ENCODE data around the gene MPRIP. TPM values are rescaled to one million over a fixed set of nuclear protein-coding genes. Genes with fewer than 3 reads are reported as not detected.
A peak's percentile ranks its signal among the peaks of the same experiment; 100 is the strongest.

Gene MPRIP
- total RNA-seq, 1 experiment from 2014 or later: 258 TPM

DNA sequence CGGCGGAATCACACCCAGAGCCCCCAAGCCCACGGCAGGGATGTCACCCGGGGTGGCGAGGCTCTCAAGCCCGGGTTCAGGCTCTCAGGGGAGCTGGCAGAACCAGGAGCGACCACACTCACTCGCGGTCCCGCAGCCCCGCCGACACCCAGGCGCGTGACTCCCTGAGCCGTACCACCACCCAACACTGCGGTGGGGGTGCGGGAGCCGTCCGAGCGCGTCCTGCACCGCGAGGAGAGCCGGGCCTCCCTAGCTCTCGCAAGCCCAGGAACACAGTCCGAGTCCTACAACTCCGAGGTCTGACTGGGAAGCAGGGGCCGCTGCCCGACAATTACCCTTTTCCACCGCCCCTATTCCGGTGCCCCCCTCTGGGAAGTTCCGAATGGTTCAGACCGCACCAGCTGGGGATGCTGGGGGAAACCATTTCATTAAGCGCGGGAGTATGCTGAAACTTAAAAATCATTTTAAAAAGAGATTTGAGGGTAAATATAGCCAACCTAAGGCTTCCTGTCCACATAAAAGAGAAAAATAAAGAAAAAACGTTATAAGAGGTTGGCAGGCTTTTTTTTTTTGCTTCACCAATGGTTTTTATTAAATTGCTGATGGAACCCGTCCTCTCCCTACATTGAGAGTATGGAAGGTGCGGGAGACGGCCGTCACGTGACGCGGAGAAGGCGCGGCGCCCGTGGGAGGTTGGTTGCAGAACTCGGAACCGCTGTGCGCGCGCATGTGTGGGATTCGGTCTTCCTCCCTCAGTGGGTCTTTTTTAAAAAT is 195.0 kb downstream of the MPRIP start, which contains the start of gene FLCN:
TSS of gene FLCN (minus strand) at position 143 of the 774 bp plus-strand sequence. CDS start 9,031 bp downstream, outside the sequence.
- Histone ChIP-seq H3K27ac (ENCODE audit: low read depth, low read length) (peak within 1 kb of the TSS; percentile 89), H3K4me3 (replicated peaks in 1 of 2; ENCODE audit: low read depth in 1 of 2, low read length in 2 of 2) (peak within 1 kb of the TSS; percentile 95 to 96), H3K9me3 (ENCODE audit: control insufficient read depth in 1 of 2, insufficient read depth in 1 of 2, low read depth in 1 of 2, low read length in 2 of 2) (no peaks in the 10 kb centered on the region), H3K4me1 (ENCODE audit: control insufficient read depth in 1 of 2, insufficient read depth in 2 of 2, low read length in 2 of 2) (peaks cover 8 to 21% of the 10 kb centered on the region in 2 experiments), H3K27me3 (ENCODE audit: insufficient read depth, low read length) (no peaks in the 10 kb centered on the region), H3K79me2 (ENCODE audit: insufficient read depth, low read length) (peaks cover 28% of the 10 kb centered on the region), H3K36me3 (ENCODE audit: control insufficient read depth in 1 of 2, insufficient read depth in 2 of 2, low read length in 2 of 2) (no peaks in the 10 kb centered on the region), H3K9ac (ENCODE audit: low read length) (peak within 1 kb of the TSS; percentile 92), H3K4me2 (ENCODE audit: low read length) (peak within 1 kb of the TSS; percentile 100), H2AFZ (ENCODE audit: low read depth, low read length, poor library complexity, severe bottlenecking) (peak within 1 kb of the TSS; percentile 20), H3K9me2 (ENCODE audit: insufficient read depth) (no peaks in the 10 kb centered on the region), H4K20me1 (ENCODE audit: insufficient read depth) (no peaks in the 10 kb centered on the region)
- TF ChIP-seq POLR2AphosphoS5 (IDR thresholded peaks at IDR 0.05; ENCODE audit: low read depth, low read length) (peak; percentile 88), JUND (IDR thresholded peaks at IDR 0.05) (peak; percentile 93), ELF1 (IDR thresholded peaks at IDR 0.05; ENCODE audit: borderline replicate concordance, low read depth) (no peak), ZNF274 (IDR thresholded peaks at IDR 0.05; ENCODE audit: low read depth, low read length) (no peak), SP1 (IDR thresholded peaks at IDR 0.05; ENCODE audit: low read depth) (peak; percentile 89), CBX3 (IDR thresholded peaks at IDR 0.05; ENCODE audit: low read depth) (no peak), TCF7L2 (IDR thresholded peaks at IDR 0.05; ENCODE audit: borderline replicate concordance, extremely low read depth, insufficient read depth, insufficient read length) (peak; percentile 52), SIN3A (IDR thresholded peaks at IDR 0.05; ENCODE audit: low read depth) (peak; percentile 64; the same call in 1 of the 2 replicates), POLR2A (IDR thresholded peaks at IDR 0.05; ENCODE audit: borderline replicate concordance, extremely low read depth, insufficient read depth, insufficient read length) (peak; percentile 81), EGR1 (IDR thresholded peaks at IDR 0.05; ENCODE audit: low read depth) (peak; percentile 33; the same call in 1 of the 2 replicates), FOSL1 (IDR thresholded peaks at IDR 0.05; ENCODE audit: low read depth) (no peak)
- TF ChIP-seq, protein P1, sequence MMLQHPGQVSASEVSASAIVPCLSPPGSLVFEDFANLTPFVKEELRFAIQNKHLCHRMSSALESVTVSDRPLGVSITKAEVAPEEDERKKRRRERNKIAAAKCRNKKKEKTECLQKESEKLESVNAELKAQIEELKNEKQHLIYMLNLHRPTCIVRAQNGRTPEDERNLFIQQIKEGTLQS (IDR thresholded peaks at IDR 0.05): no peak
- TF ChIP-seq, protein P2, sequence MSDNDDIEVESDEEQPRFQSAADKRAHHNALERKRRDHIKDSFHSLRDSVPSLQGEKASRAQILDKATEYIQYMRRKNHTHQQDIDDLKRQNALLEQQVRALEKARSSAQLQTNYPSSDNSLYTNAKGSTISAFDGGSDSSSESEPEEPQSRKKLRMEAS (IDR thresholded peaks at IDR 0.05): peak; percentile 66
- intact Hi-C loops (cut with micrococcal nuclease): no loop called here
- peak; percentile 81 for DNase-seq (ENCODE audit: low read depth, low spot score)
- POLR2A ChIA-PET: no interaction called here
- CTCF ChIA-PET: interaction anchor here (1.0 kb wide), 1 partner anchor 33 kb away, joined by 3 read pairs; no protein-coding TSS in a partner anchor
- RAD21 ChIA-PET (ENCODE audit: low non-redundant PET in 1 of 2, low total read pairs in 2 of 2, uncharacterized antibody in 2 of 2, unreplicated experiment in 2 of 2): interaction anchor here in 1 of 2 experiments (0.6 kb wide), 1 partner anchor 720 kb away, joined by 6 read pairs; no protein-coding TSS in a partner anchor
- peak; percentile 89 for ATAC-seq
- no TSS peak for BruUV-seq (replicated peaks)
